Measurements from ENCODE around the gene MTCH1. TPM values are rescaled to one million over a fixed set of nuclear protein-coding genes. Genes with fewer than 3 reads are reported as not detected.

The MTCH1 gene
- total RNA-seq, 1 experiment from 2014 or later, result 161 TPM

GRCh38 chr6:36920049-36920448 is 65.9 kb downstream of the MTCH1 start:
- TF ChIP-seq TCF7L2 (IDR thresholded peaks at IDR 0.05; ENCODE audit: borderline replicate concordance, extremely low read depth, insufficient read depth, insufficient read length) (no peak), EZH2phosphoT487 (IDR thresholded peaks at IDR 0.05; ENCODE audit: borderline replicate concordance) (no peak), ATF3 (IDR thresholded peaks at IDR 0.05) (no peak), YY1 (IDR thresholded peaks at IDR 0.05; ENCODE audit: extremely low read depth, insufficient replicate concordance, low read depth, low read length) (no peak), SRF (IDR thresholded peaks at IDR 0.05; ENCODE audit: low read depth) (no peak), POLR2AphosphoS5 (IDR thresholded peaks at IDR 0.05; ENCODE audit: low read depth, low read length) (no peak), EGR1 (IDR thresholded peaks at IDR 0.05; ENCODE audit: low read depth) (no peak), JUND (IDR thresholded peaks at IDR 0.05) (no peak), ZNF274 (IDR thresholded peaks at IDR 0.05; ENCODE audit: low read depth, low read length) (no peak), ZBTB33 (IDR thresholded peaks at IDR 0.05; ENCODE audit: extremely low read depth, insufficient replicate concordance, low read length) (no peak), CBX3 (IDR thresholded peaks at IDR 0.05; ENCODE audit: low read depth) (no peak), ELF1 (IDR thresholded peaks at IDR 0.05; ENCODE audit: borderline replicate concordance, low read depth) (no peak), CEBPB (IDR thresholded peaks at IDR 0.05; ENCODE audit: low read depth) (no peak), FOSL1 (IDR thresholded peaks at IDR 0.05; ENCODE audit: low read depth) (no peak), CTCF (IDR thresholded peaks at IDR 0.05 in 2 of 3, conservative IDR thresholded peaks at IDR 0.05 in 1 of 3; ENCODE audit: borderline replicate concordance in 1 of 3, insufficient read depth in 1 of 3, low read depth in 2 of 3, low read length in 2 of 3) (no peak), RAD21 (IDR thresholded peaks at IDR 0.05; ENCODE audit: low read depth) (no peak), REST (IDR thresholded peaks at IDR 0.05; ENCODE audit: low read depth) (no peak)
- H2AFZ ChIP-seq (ENCODE audit: low read depth, low read length, poor library complexity, severe bottlenecking), result no peak overlapping the region
- no TSS peak for BruUV-seq (replicated peaks)
- ChIA-PET RAD21 (ENCODE audit: low non-redundant PET in 1 of 2, low total read pairs in 2 of 2, uncharacterized antibody in 2 of 2, unreplicated experiment in 2 of 2) (no interaction called here), CTCF (no interaction called here), POLR2A (no interaction called here)
- H3K9me2 ChIP-seq (ENCODE audit: insufficient read depth), result no peaks in the 10 kb centered on the region
- no peak for DNase-seq (ENCODE audit: low read depth, low spot score)
- H3K27me3 ChIP-seq (ENCODE audit: insufficient read depth, low read length), result no peaks in the 10 kb centered on the region
- no peaks in the 10 kb centered on the region for H3K79me2 ChIP-seq (ENCODE audit: insufficient read depth, low read length)
- intact Hi-C loops (cut with micrococcal nuclease), result no loop called here
- no peaks in the 10 kb centered on the region for H4K20me1 ChIP-seq (ENCODE audit: insufficient read depth)
- H3K36me3 ChIP-seq (ENCODE audit: control insufficient read depth in 1 of 2, insufficient read depth in 2 of 2, low read length in 2 of 2), result peaks cover 6 to 9% of the 10 kb centered on the region in 2 experiments; a peak in 3 of 4 replicates
- no peaks in the 10 kb centered on the region for H3K9me3 ChIP-seq (ENCODE audit: control insufficient read depth in 1 of 2, insufficient read depth in 1 of 2, low read depth in 1 of 2, low read length in 2 of 2)
- peaks cover 0 to 26% of the 10 kb centered on the region in 2 experiments; a peak in 3 of 4 replicates for H3K4me1 ChIP-seq (ENCODE audit: control insufficient read depth in 1 of 2, insufficient read depth in 2 of 2, low read length in 2 of 2)
- H3K27ac ChIP-seq (ENCODE audit: low read depth, low read length), result no peak overlapping the region
- H3K4me3 ChIP-seq (replicated peaks in 1 of 2; ENCODE audit: low read depth in 1 of 2, low read length in 2 of 2), result no peak overlapping the region
- no peak; the same call in 1 of the 2 replicates for ATAC-seq
- no peak overlapping the region for H3K9ac ChIP-seq (ENCODE audit: low read length)
- H3K4me2 ChIP-seq (ENCODE audit: low read length), result 0 out of 2 replicates have a peak overlapping the region, but pooled peaks have one; percentile 9

All from HCT116 (cell line).